ENCODE results near the gene MSI2. TPM values are rescaled to one million over a fixed set of nuclear protein-coding genes. Genes with fewer than 3 reads are reported as not detected.

Gene MSI2
- polyA plus RNA-seq, 1 experiment: 9.2 TPM

DNA sequence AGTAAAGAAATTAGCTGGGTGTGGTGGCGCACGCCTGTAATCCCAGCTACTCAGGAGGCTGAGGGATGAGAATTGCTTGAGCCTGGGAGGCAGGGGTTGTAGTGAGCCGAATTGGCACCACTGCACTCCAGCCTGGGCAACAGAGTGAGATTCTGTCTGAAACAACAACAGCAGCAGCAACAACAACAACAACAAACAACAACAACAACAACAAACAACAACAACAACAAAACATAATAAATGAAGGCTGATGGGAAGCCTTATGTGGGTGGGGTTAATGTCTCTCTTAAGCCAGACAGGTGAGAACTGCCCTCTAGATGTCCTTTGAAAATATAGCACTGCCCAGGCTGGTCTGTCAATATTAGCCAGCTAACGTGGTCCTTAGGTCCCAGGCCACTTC lies 107.3 kb downstream of the MSI2 start:
- DNase-seq (ENCODE audit: low read depth): no peak
- TF ChIP-seq, protein P1, sequence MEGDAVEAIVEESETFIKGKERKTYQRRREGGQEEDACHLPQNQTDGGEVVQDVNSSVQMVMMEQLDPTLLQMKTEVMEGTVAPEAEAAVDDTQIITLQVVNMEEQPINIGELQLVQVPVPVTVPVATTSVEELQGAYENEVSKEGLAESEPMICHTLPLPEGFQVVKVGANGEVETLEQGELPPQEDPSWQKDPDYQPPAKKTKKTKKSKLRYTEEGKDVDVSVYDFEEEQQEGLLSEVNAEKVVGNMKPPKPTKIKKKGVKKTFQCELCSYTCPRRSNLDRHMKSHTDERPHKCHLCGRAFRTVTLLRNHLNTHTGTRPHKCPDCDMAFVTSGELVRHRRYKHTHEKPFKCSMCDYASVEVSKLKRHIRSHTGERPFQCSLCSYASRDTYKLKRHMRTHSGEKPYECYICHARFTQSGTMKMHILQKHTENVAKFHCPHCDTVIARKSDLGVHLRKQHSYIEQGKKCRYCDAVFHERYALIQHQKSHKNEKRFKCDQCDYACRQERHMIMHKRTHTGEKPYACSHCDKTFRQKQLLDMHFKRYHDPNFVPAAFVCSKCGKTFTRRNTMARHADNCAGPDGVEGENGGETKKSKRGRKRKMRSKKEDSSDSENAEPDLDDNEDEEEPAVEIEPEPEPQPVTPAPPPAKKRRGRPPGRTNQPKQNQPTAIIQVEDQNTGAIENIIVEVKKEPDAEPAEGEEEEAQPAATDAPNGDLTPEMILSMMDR (IDR thresholded peaks at IDR 0.05; ENCODE audit: insufficient read depth, low read depth, low read length): no peak
- Histone ChIP-seq H3K36me3 (ENCODE audit: control insufficient read depth, insufficient read depth, low read length) (no peaks in the 10 kb centered on the region), H3K27me3 (ENCODE audit: control insufficient read depth, insufficient read depth, low read length) (no peaks in the 10 kb centered on the region), H3K4me3 (ENCODE audit: low read depth, low read length) (no peak overlapping the region)
- CTCF ChIA-PET: no interaction called here
- POLR2A ChIA-PET: no interaction called here

DNA sequence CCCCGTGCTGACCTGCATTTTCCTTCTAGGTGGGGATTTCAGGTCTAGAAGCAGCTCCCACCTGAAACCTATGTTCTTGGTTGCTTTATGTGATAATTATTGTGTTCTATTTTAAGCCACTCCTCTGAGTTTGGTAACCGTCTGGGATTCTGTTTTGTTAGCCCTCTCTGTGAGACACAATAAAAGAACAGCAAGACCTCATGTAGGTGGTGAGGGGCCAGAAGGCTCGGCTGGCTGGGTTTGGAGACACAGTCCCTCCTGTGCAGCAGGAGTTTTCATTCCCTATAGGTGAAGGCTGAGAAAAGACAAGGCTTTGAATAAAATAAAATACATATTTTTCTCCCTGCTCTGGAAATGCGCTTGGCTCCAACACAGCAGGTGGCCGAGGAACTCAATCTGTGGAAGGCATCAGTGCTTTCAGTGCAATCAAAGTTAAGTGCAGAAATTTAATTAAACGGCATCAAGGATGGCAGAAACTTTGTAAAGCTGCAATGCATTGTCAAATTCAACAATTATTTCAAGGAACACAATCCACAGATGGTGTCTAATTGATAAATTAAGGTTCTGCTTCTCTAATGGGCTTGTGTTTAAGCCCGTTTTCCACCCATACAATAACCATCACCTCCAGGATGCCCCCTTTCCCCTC lies 107.8 kb downstream of the MSI2 start:
- ChIA-PET CTCF (no interaction called here), POLR2A (no interaction called here)
- DNase-seq (ENCODE audit: low read depth): no peak
- no peak overlapping the region for H3K4me3 ChIP-seq (ENCODE audit: low read depth, low read length)
- no peaks in the 10 kb centered on the region for H3K36me3 ChIP-seq (ENCODE audit: control insufficient read depth, insufficient read depth, low read length)
- TF ChIP-seq, protein P1 (IDR thresholded peaks at IDR 0.05; ENCODE audit: insufficient read depth, low read depth, low read length): no peak
- H3K27me3 ChIP-seq (ENCODE audit: control insufficient read depth, insufficient read depth, low read length): no peaks in the 10 kb centered on the region

DNA sequence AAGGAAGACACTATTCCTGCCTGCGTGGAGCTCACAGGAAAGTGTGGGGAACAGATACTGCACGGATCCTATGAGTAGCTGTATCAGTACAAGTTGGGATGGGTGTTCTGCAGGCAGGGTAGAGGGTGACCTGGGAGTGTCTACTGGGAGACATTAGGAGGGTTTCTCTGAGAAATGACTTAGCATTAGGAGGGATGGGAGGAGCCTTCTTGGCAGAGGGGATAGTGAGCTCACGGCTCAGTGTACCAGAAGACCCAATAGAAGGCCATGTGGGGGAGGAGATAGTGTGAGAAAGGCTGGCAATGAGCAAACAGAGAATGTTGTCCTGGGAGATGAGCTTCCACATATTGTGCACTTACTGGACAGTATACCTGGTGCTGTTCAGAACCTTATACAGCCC lies 109.1 kb downstream of the MSI2 start:
- H3K36me3 ChIP-seq (ENCODE audit: control insufficient read depth, insufficient read depth, low read length): no peaks in the 10 kb centered on the region
- no peak overlapping the region for H3K4me3 ChIP-seq (ENCODE audit: low read depth, low read length)
- ChIA-PET CTCF (interaction anchor here (1.3 kb wide), 1 partner anchor 9 kb away, joined by 3 read pairs; no protein-coding TSS in a partner anchor), POLR2A (no interaction called here)
- no peaks in the 10 kb centered on the region for H3K27me3 ChIP-seq (ENCODE audit: control insufficient read depth, insufficient read depth, low read length)
- no peak for DNase-seq (ENCODE audit: low read depth)
- TF ChIP-seq, protein P1 (IDR thresholded peaks at IDR 0.05; ENCODE audit: insufficient read depth, low read depth, low read length): no peak

DNA sequence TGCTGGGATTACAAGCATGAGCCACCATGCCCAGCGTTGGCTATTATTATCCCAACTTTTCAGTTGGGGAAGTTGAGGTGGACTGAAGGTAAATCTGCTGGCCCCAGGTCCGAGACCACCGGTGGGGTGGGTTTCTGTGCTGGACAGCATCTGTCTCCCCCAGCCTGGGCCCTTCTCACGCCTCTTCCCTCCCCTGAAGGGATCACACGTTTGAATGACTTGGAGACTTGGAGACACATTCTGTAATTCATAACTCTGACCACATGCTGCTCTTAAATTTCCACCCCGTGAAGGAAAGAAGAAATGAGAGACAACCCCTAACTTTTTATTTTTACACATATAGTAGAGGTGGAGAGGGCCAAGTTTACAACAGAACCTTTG lies 109.8 kb downstream of the MSI2 start:
- TF ChIP-seq, protein P1 (IDR thresholded peaks at IDR 0.05; ENCODE audit: insufficient read depth, low read depth, low read length): no peak
- no peaks in the 10 kb centered on the region for H3K36me3 ChIP-seq (ENCODE audit: control insufficient read depth, insufficient read depth, low read length)
- DNase-seq (ENCODE audit: low read depth): no peak
- ChIA-PET POLR2A (no interaction called here), CTCF (no interaction called here)
- H3K27me3 ChIP-seq (ENCODE audit: control insufficient read depth, insufficient read depth, low read length): no peaks in the 10 kb centered on the region
- no peak overlapping the region for H3K4me3 ChIP-seq (ENCODE audit: low read depth, low read length)

DNA sequence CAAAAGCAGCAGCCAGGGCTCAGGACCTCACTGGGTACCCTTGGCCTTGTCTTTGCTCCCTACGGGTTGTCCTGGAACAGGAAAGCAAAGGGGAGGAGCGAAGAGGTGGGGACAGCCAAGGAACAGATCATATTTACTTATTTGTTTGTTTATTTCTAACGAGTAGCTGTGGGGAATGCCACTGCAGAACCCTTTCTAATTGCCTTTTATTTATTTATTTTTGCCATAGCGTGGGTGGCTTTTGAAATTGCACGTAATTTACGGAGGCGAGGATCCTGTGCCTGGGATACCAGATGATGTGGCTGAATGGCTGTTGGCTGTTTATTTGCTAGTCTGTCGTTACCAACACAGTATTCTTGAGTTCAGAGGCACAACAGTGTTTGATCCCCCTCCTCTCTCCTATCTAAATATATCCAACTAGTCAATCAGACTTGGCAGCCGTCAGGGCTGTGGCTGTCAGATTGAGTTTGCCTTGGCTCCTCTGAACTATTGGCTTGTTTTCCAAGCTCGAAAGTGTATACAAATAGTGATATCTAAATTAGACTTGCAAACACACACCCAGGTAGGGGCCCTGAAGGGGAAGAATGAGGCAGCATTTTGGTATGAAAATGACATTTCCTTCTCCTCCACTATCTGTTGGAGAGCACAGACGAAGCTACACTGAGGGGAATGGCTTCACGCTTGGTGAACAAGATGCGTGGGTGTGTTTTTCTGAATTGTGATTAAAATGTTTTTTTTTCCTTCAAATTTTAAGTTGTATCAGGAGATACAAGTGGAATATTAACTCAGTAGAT lies 110.4 kb downstream of the MSI2 start:
- TF ChIP-seq, protein P1 (IDR thresholded peaks at IDR 0.05; ENCODE audit: insufficient read depth, low read depth, low read length): no peak
- POLR2A ChIA-PET: no interaction called here
- CTCF ChIA-PET: interaction anchor here (1.2 kb wide), 1 partner anchor 305 kb away, joined by 3 read pairs; no protein-coding TSS in a partner anchor
- Histone ChIP-seq H3K36me3 (ENCODE audit: control insufficient read depth, insufficient read depth, low read length) (no peaks in the 10 kb centered on the region), H3K27me3 (ENCODE audit: control insufficient read depth, insufficient read depth, low read length) (no peaks in the 10 kb centered on the region), H3K4me3 (ENCODE audit: low read depth, low read length) (no peak overlapping the region)
- no peak for DNase-seq (ENCODE audit: low read depth)
